ENCODE data around the gene SH3GL1. TPM values are rescaled to one million over a fixed set of nuclear protein-coding genes. Genes with fewer than 3 reads are reported as not detected.
"Not testable (repeated sequence)": the region's sequence is repeated elsewhere in the genome, so short reads cannot be mapped to it uniquely, and the experiment has no call there.

SH3GL1 gene
- total RNA-seq, 1 donor from 2014 or later = 50.6 TPM

- no peak for DNase-seq (ENCODE audit: low read depth in 2 of 2)
These were observed 36.6 kb downstream of the SH3GL1 start for GRCh38 chr19:4363571-4364304.

- DNase-seq (ENCODE audit: low read depth in 2 of 2) = no peak
These were observed 37.4 kb downstream of the SH3GL1 start for GRCh38 chr19:4362831-4363545.

DNA sequence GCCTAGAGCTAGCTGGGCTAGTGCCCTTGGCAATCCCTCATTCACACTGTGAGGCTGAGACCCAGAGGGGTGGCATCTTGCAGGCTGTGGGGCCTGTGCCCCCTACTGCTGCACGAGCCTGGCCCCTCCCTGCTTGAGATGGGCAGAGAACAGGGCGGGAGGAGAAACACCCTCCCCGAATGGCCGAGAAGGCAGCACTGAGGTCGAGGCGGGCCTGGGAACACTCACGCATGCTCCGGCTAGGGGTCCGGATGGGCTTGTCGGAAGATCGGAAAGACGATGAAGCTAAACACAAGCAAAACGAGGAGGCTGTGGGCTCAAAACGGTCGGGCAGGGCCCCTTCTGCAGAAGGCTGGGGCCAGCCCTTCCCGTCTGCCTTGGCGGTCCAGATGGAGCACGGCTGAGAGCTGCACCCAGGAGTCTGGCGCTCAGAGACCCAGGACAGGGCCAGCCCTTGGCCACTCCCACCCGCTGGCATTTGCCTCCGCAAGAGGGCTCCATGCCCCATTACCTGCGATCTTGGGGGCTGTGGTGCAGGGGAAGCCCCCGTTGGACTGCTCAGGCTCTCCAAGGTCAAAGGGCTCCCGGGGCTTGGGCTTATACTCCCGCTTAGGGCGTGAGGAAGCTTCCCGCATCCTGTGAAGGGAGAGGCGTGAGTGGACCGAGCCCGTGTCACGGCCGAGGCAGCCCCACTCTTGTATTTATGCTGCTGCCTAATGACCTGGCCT lies 38.1 kb downstream of the SH3GL1 start:
- no peak for DNase-seq (ENCODE audit: low read depth in 2 of 2)

- DNase-seq (ENCODE audit: low read depth in 2 of 2) = no peak
These were observed 38.9 kb downstream of the SH3GL1 start for GRCh38 chr19:4361152-4362046.

DNA sequence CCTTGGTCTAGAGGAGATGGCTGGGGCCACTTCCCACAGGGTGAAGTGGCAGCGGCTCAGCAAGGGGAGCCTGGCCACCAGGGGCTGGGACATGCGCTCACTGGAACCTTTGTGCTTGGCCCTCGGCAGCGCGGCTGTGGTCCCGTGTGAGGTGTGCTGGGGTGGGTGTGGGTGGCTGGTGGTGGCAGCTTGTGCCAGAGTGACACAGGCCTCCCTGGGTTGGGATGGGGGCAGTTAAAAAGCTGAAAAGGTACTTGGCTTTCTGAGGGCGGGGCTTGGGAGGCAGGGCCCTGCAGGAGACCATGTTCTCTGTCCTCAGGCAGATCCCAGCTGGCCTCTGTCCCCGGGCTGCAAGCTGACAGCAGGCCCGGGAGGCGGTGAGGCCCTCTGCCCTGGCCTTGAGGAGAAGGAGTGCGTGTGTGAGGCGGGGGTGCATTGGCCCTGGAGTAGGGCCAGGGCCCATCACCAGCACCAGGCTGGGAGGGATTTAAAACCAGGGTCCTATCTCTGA lies 39.7 kb downstream of the SH3GL1 start:
- DNase-seq (ENCODE audit: low read depth in 2 of 2) = no peak

- no peak for DNase-seq (ENCODE audit: low read depth in 2 of 2)
These were observed 40.2 kb downstream of the SH3GL1 start for GRCh38 chr19:4360081-4360569.

GRCh38 chr19:4359627-4360000 lies 40.7 kb downstream of the SH3GL1 start:
- no peak for DNase-seq (ENCODE audit: low read depth in 2 of 2)

DNA sequence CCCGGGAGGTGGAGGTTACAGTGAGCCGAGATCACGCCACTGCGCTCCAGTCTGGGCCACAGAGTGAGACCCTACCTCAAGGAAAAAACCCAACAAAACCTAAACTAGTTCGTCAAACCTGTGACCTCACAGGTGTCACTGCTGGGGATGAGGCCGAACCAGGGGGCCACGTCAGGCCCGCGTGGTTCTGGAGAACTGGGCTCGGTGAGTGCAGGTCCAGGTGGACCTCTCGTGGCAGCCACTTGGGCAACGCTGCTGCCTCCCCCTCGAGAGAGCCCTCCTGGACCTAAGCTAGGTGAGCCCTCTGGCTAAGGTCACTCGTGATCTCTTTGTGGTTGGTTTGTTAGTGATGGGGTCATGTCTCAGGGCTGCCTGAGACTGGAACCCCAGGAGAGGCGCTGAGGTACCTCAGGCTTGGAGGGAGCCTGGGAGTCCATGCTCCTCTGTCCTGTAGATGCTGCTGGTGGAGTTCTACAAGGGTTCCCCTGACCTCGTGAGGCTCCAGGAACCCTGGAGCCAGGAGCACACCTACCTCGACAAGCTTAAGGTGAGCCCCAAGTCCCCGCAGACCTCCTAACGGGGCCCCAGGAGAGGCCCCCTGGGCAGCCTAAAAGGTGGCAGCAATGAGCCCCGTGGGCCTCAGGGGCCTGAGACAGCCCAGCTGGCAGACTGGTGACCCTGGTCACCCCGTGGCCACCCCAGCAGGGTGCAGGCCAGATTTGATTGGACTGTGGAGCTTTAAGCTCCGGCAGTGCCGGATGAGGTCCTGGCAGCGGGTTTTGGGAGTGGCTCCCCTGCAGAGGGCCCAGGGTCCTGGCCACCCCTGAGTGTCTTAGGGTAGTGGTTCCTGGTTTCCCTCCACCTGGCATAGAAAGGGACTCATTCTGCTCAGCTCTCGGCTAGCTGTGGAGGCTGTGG lies 41.4 kb downstream of the SH3GL1 start:
- DNase-seq (ENCODE audit: low read depth in 2 of 2) = no peak

- no peak for DNase-seq (ENCODE audit: low read depth in 2 of 2)
These were observed 42.4 kb downstream of the SH3GL1 start for GRCh38 chr19:4357921-4358326.

DNA sequence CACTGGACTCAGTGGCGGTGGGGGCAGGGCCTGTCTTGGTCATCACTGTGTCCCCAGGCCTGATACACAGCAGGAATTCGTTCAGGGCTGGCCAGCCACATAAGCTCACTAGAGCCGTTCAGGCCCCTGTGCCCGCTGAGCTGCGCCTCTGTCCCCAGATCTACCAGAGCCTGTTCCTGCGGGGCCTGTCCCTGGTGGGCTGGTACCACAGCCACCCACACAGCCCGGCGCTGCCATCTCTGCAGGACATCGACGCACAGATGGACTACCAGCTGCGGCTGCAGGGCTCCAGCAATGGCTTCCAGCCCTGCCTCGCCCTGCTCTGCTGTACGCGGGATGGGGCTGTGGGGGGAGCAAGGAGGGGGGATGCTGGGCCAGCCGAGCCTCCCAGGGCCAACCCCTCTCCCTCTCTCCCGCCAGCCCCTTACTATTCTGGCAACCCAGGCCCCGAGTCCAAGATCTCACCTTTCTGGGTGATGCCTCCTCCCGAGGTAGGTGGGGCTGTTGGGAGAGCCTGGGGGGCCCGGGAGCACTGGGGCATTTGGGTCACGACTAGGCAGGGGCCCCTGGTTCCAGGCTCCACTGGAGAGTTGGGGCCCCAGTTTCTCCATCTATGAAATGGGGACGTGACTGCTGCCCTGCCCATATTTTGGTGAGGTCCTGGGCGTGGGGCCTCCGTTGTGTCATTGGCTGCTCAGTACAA lies 43.1 kb downstream of the SH3GL1 start:
- DNase-seq (ENCODE audit: low read depth in 2 of 2) = no peak

DNA sequence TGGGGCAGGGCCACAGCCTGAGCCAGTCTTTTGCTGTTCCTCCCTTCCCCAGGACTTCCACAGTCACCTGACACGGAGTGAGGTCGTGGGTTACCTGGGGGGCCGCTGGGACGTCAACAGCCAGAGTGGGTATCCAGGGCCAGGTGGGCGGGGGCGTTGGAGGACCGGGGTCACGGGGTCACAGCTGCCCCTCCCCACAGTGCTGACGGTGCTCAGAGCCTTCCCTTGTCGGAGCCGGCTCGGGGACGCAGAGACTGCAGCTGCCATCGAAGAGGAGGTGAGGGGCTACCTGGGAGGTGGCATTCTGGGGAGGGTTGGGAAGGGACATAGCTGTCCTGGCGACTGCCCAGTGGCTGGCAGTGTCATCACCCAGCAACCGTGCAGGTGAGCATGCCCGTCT lies 45.5 kb downstream of the SH3GL1 start:
- no peak for DNase-seq (ENCODE audit: low read depth in 2 of 2)

GRCh38 chr19:4354282-4354681 lies 46.1 kb downstream of the SH3GL1 start:
- DNase-seq (ENCODE audit: low read depth in 2 of 2) = no peak

GRCh38 chr19:4352701-4353121 lies 47.6 kb downstream of the SH3GL1 start:
- DNase-seq (ENCODE audit: low read depth in 2 of 2) = peak; percentile 59 to 75

DNA sequence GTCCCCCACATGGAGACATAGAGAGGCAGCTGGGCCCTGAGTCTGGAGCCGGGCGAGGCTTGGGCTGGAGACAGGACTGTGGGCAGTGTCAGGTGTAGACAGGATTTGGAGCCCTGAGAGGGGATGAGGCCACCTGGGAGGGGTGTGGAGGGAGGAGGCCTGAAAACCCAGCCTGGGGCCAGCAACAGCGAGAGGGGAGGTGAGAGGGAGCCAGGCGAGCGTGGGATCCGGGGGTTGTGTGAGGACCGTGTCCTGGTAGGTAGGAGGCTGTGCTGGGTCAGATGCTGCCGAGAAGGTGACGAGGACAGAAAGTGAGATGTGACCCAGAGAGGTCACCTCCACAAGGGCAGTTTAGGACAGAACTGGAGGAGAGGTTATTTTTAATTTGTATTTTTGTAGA lies 49.6 kb downstream of the SH3GL1 start:
- no peak for DNase-seq (ENCODE audit: low read depth in 2 of 2)

- DNase-seq (ENCODE audit: low read depth in 2 of 2) = no peak
These were observed 50.2 kb downstream of the SH3GL1 start for GRCh38 chr19:4350111-4350510.

DNA sequence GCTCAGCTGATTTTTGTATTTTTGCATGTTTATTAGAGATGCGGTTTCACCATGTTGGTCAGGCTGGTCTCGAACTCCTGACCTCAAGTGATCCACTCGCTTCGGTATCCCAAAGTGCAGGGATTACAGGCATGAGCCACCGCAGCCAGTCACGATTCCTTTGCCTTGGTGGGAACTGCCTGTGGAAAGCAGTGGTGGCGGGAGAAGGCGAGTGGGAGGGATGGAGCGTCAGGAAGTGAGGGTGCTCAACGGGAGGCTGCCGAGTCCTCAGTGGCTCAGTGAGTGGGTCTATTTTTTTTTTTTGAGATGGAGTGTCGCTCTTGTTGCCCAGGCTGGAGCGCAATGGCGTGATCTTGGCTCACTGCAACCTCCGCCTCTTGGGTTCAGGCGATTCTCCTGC lies 51.1 kb downstream of the SH3GL1 start:
- DNase-seq (ENCODE audit: low read depth in 2 of 2) = not testable (repeated sequence)

DNA sequence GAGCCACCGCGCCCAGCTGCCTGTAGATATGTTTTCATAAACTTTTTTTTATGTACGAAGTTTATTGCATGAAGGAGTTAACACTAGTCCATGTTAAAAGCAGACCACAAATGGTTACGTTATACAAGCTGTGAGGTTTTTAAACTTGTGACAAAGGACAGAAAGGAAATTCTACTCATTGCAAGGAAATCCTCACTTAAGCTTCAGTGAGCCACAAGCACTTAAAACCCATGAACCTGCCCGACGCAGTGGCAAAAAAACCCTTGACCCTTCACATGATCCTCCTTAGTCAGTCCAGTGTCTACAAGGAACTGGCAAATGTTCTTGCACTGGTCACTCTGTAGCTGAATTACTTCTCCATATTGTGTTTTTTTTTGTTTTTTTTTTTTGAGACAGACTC lies 52.8 kb downstream of the SH3GL1 start:
- no peak for DNase-seq (ENCODE audit: low read depth in 2 of 2)

GRCh38 chr19:4346020-4346383 lies 54.3 kb downstream of the SH3GL1 start:
- no peak for DNase-seq (ENCODE audit: low read depth in 2 of 2)

DNA sequence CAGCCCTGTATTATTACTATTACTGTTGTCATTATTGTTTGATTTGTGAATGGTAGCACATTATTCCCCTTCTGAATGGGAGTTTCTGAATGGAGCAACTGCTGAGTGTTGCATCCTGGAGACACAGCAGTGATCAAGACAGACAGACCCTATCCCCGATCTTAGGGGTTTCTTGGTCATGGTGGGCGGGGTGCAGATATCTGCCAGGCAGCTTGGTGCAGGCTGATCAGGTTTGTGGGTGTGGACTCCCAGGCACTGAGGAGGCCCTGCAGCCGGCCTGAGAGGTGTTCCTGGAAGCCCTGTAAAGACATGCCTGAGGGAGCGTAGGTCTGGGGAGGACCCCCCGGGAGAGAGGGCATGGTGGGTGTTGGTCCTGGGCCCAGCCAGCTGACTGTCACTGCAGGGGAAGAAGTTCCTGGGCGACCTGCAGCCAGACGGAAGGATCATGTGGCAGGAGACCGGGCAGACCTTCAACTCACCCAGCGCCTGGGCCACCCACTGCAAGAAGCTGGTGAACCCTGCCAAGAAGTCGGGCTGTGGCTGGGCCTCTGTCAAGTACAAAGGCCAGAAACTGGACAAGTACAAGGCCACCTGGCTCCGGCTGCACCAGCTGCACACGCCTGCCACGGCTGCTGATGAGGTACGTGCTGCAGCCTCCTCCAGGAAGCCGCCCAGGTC lies 54.9 kb downstream of the SH3GL1 start:
- no peak for DNase-seq (ENCODE audit: low read depth in 2 of 2)
